Endothelial cell (in vitro differentiated cells): ENCODE data around the gene HMGCS1. TPM values are rescaled to one million over a fixed set of nuclear protein-coding genes. Genes with fewer than 3 reads are reported as not detected.
"Not testable (repeated sequence)": the region's sequence is repeated elsewhere in the genome, so short reads cannot be mapped to it uniquely, and the experiment has no call there.

Experiments
- DNase-seq: peaks from one replicate; pipeline ENCODE4 v3.0.0; 2021; ENCODE audit warnings: low spot score
- H3K27ac Mint-ChIP-seq: one replicate; pipeline ENCODE4 v1.8.0; 2021; ENCODE audit warnings: mixed read lengths, inconsistent platforms; ENCODE audit not compliant: unreplicated experiment
- H3K27me3 Mint-ChIP-seq: one replicate; pipeline ENCODE4 v1.8.0; 2021; ENCODE audit warnings: mild to moderate bottlenecking, moderate library complexity, mixed read lengths, inconsistent platforms; ENCODE audit not compliant: unreplicated experiment
- H3K36me3 Mint-ChIP-seq: one replicate; pipeline ENCODE4 v1.8.0; 2021; ENCODE audit warnings: mild to moderate bottlenecking, low read depth, mixed read lengths, inconsistent platforms; ENCODE audit not compliant: unreplicated experiment
- H3K4me1 Mint-ChIP-seq: one replicate; pipeline ENCODE4 v1.8.0; 2021; ENCODE audit warnings: mild to moderate bottlenecking, mixed read lengths, inconsistent platforms; ENCODE audit not compliant: unreplicated experiment
- H3K4me3 Mint-ChIP-seq: one replicate; pipeline ENCODE4 v1.8.0; 2021; ENCODE audit warnings: mild to moderate bottlenecking, mixed read lengths, inconsistent platforms; ENCODE audit not compliant: unreplicated experiment
- H3K9me3 Mint-ChIP-seq: one replicate; pipeline ENCODE4 v1.8.0; 2021; ENCODE audit warnings: mixed read lengths, inconsistent platforms; ENCODE audit not compliant: unreplicated experiment
- total RNA-seq: library from RNA; stranded (reverse); fragmentation: NEBNext Ultra II Directional; extraction: Animal tissue kit (Norgen Biotek cat#: 25700); gene quantifications from one replicate; pipeline ENCODE4 v1.2.1, GENCODE V29; 2021; ENCODE audit not compliant: unreplicated experiment
- TF ChIP-seq, protein P1 (sequence below): fragments of 200-600 bp; sonication (generic); IDR thresholded peaks from one replicate; pipeline ENCODE4 v1.5.0; 2021; ENCODE audit warnings: antibody characterized with exemption; ENCODE audit not compliant: unreplicated experiment

HMGCS1 gene
- total RNA-seq, 1 donor from 2014 or later = 192 TPM

DNA sequence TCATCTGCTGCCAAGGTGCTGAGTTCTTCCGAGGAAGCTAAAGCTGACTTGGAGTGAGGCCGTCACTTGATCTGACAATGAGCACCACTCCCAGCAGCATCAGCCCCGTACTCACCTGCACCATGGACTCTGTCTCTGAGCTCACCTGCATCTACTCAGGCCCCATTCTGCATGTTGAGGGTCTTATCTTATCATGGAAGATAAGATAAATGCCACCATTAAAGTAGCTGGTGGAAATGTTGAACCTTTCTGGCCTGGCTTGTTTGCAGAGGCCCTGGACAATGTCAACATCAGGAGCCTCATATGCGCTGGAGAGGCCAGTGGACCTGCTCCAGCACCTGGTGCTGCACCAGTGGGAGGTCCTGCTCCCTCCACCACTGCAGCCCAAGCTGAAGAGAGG lies 35.0 kb upstream of the HMGCS1 start:
- no peak overlapping the region for H3K27ac Mint-ChIP-seq
- no peaks in the 10 kb centered on the region for H3K9me3 Mint-ChIP-seq
- H3K27me3 Mint-ChIP-seq = no peaks in the 10 kb centered on the region
- no peak for DNase-seq
- H3K4me1 Mint-ChIP-seq = no peaks in the 10 kb centered on the region
- no peak overlapping the region for H3K4me3 Mint-ChIP-seq
- H3K36me3 Mint-ChIP-seq = no peaks in the 10 kb centered on the region
- TF ChIP-seq, protein P1, sequence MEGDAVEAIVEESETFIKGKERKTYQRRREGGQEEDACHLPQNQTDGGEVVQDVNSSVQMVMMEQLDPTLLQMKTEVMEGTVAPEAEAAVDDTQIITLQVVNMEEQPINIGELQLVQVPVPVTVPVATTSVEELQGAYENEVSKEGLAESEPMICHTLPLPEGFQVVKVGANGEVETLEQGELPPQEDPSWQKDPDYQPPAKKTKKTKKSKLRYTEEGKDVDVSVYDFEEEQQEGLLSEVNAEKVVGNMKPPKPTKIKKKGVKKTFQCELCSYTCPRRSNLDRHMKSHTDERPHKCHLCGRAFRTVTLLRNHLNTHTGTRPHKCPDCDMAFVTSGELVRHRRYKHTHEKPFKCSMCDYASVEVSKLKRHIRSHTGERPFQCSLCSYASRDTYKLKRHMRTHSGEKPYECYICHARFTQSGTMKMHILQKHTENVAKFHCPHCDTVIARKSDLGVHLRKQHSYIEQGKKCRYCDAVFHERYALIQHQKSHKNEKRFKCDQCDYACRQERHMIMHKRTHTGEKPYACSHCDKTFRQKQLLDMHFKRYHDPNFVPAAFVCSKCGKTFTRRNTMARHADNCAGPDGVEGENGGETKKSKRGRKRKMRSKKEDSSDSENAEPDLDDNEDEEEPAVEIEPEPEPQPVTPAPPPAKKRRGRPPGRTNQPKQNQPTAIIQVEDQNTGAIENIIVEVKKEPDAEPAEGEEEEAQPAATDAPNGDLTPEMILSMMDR = no peak

GRCh38 chr5:43338862-43339261 lies 25.6 kb upstream of the HMGCS1 start:
- no peaks in the 10 kb centered on the region for H3K4me1 Mint-ChIP-seq
- peaks cover 8% of the 10 kb centered on the region for H3K9me3 Mint-ChIP-seq
- no peak overlapping the region for H3K4me3 Mint-ChIP-seq
- no peaks in the 10 kb centered on the region for H3K27me3 Mint-ChIP-seq
- H3K27ac Mint-ChIP-seq = no peak overlapping the region
- TF ChIP-seq, protein P1 = no peak
- peaks cover 5% of the 10 kb centered on the region for H3K36me3 Mint-ChIP-seq
- DNase-seq = no peak

DNA sequence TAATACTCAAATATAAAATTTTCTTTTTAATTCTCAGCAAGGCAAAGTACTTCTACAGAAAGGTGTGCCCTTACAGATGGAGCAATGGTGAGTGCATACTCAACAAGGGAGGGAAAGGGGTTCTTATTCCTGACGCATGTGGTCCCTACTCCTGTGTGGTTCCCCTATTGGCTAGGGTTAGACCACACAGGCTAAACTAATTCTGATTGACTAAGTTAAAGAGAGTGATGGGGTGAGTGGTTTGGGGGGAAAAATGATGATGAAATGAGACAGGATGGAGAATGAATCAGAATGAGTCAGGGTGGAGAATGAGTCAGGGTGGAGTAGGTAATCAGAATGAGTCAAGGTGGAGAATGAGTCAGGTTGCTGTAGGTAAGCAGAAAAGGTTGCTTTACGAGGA lies 22.9 kb upstream of the HMGCS1 start:
- Mint-ChIP-seq H3K36me3 (peaks cover 16% of the 10 kb centered on the region), H3K9me3 (peaks cover 15% of the 10 kb centered on the region), H3K4me1 (no peaks in the 10 kb centered on the region), H3K4me3 (no peak overlapping the region), H3K27me3 (no peaks in the 10 kb centered on the region), H3K27ac (no peak overlapping the region)
- TF ChIP-seq, protein P1 = no peak
- no peak for DNase-seq

DNA sequence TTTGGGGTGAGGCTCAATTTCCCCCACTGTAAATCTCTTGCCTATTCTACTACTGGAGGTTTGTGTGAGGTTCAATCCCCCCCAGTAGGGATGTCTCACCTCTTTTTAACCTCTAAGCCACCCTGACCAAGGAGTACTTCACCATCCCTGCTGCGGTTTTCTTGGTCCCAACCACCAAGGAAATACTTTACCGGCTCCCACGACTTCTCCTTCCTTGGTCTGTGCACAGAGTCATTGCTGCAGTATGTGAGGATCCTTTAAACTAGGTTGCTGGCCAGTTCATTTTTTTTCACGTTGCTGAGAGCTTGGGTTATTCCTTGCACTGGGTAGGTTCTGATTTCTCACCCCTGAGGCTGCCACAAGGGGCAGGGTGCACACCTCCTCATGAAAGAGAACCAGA lies 22.5 kb upstream of the HMGCS1 start:
- H3K27ac Mint-ChIP-seq = no peak overlapping the region
- H3K4me3 Mint-ChIP-seq = no peak overlapping the region
- TF ChIP-seq, protein P1 = no peak
- peaks cover 15% of the 10 kb centered on the region for H3K9me3 Mint-ChIP-seq
- DNase-seq = no peak
- peaks cover 16% of the 10 kb centered on the region for H3K36me3 Mint-ChIP-seq
- no peaks in the 10 kb centered on the region for H3K27me3 Mint-ChIP-seq
- H3K4me1 Mint-ChIP-seq = no peaks in the 10 kb centered on the region

- no peak for DNase-seq
- Mint-ChIP-seq H3K4me1 (no peaks in the 10 kb centered on the region), H3K36me3 (peaks cover 11% of the 10 kb centered on the region), H3K27ac (no peak overlapping the region), H3K4me3 (no peak overlapping the region), H3K9me3 (peaks cover 12% of the 10 kb centered on the region), H3K27me3 (no peaks in the 10 kb centered on the region)
- TF ChIP-seq, protein P1 = no peak
Observed at GRCh38 chr5:43332401-43332800, 19.2 kb upstream of the HMGCS1 start.

DNA sequence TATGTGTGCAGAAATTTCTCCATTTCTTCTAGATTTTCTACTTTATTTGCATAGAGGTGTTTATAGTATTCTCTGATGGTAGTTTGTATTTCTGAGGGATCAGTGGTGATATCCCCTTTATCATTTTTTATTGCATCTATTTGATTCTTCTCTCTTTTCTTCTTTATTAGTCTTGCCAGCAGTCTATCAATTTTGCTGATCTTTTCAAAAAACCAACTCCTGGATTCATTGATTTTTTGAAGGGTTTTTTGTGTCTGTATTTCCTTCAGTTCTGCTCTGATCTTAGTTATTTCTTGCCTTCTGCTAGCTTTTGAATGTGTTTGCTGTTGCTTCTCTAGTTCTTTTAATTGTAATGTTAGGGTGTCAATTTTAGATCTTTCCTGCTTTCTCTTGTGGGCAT lies 12.4 kb upstream of the HMGCS1 start:
- H3K36me3 Mint-ChIP-seq, H3K27me3 Mint-ChIP-seq, H3K4me3 Mint-ChIP-seq, H3K4me1 Mint-ChIP-seq, DNase-seq, H3K9me3 Mint-ChIP-seq, H3K27ac Mint-ChIP-seq: not testable (repeated sequence)

- H3K27me3 Mint-ChIP-seq, H3K9me3 Mint-ChIP-seq, H3K27ac Mint-ChIP-seq, H3K4me3 Mint-ChIP-seq, H3K36me3 Mint-ChIP-seq, DNase-seq, H3K4me1 Mint-ChIP-seq: not testable (repeated sequence)
Observed at GRCh38 chr5:43323488-43323887, 10.3 kb upstream of the HMGCS1 start.
